IMR-90 (cell line): ENCODE measurements around the gene UBR4. TPM values are rescaled to one million over a fixed set of nuclear protein-coding genes. Genes with fewer than 3 reads are reported as not detected.

Source experiments
- ATAC-seq: fragments of 200-7000 bp; cut with Tn5 transposase; 2 replicates; pipeline ENCODE4 v1.9.1; 2020; ENCODE audit warnings: low read depth, mild to moderate bottlenecking, moderate library complexity
- BruUV-seq: library from RNA; stranded (reverse); fragments of 400-500 nt; replicated peaks from 2 replicates; lab custom pipeline; 2021; lab: Mats Ljungman, UMichigan
- CTCF ChIA-PET: fragments of 300-600 bp; formaldehyde crosslinking; extraction: SDS; loops from one replicate; lab custom pipeline; 2021; ENCODE audit warnings: antibody characterized with exemption; lab: Yijun Ruan, JAX
- POLR2A ChIA-PET: fragments of 300-600 bp; sonication (Branson Sonifier 250); formaldehyde crosslinking; loops from one replicate; lab custom pipeline; 2022; ENCODE audit warnings: antibody characterized with exemption; ENCODE audit not compliant: unreplicated experiment; lab: Charles Lee
- DNase-seq: peaks from one replicate; pipeline ENCODE4 v3.0.0; 2013
- H2AFZ ChIP-seq: replicated peaks from 2 replicates; pipeline ENCODE3; 2013; ENCODE audit warnings: low read length, mild to moderate bottlenecking; ENCODE audit not compliant: poor library complexity
- H2AK5ac ChIP-seq: 2 replicates; pipeline ENCODE4 v1.6.1; 2013; ENCODE audit warnings: low read depth, low read length, inconsistent platforms
- H2AK9ac ChIP-seq: replicated peaks from 2 replicates; pipeline ENCODE3; 2013; ENCODE audit warnings: mild to moderate bottlenecking, low read depth, low read length, moderate library complexity; ENCODE audit not compliant: poor library complexity
- H2BK120ac ChIP-seq: 2 replicates; pipeline ENCODE4 v1.6.1; 2013; ENCODE audit warnings: low read depth, low read length, inconsistent platforms
- H2BK15ac ChIP-seq: 3 replicates; pipeline ENCODE4 v1.6.1; 2013; ENCODE audit warnings: low read depth, low read length, inconsistent platforms
- H2BK20ac ChIP-seq: 2 replicates; pipeline ENCODE4 v1.6.1; 2013; ENCODE audit warnings: low read depth, mild to moderate bottlenecking, inconsistent platforms, low read length, moderate library complexity
- H2BK5ac ChIP-seq: 2 replicates; pipeline ENCODE4 v1.6.1; 2013; ENCODE audit warnings: mild to moderate bottlenecking, low read depth, low read length, inconsistent platforms; ENCODE audit not compliant: poor library complexity, severe bottlenecking
- H3K14ac ChIP-seq: replicated peaks from 2 replicates; pipeline ENCODE4 v1.6.1; 2013; ENCODE audit warnings: low read depth, low read length, inconsistent platforms
- H3K18ac ChIP-seq: 2 replicates; pipeline ENCODE4 v1.6.1; 2013; ENCODE audit warnings: low read depth, low read length, control low read depth
- H3K23ac ChIP-seq: 2 replicates; pipeline ENCODE4 v1.6.1; 2013; ENCODE audit warnings: low read depth, low read length, inconsistent platforms
- H3K27ac ChIP-seq: 2 replicates; pipeline ENCODE4 v1.5.1; 2013; ENCODE audit warnings: mild to moderate bottlenecking, control low read depth, low read length; ENCODE audit not compliant: insufficient read depth
- H3K27me3 ChIP-seq: 2 replicates; pipeline ENCODE4 v1.6.1; 2013; ENCODE audit warnings: low read length; ENCODE audit not compliant: control insufficient read depth, insufficient read depth
- H3K36me3 ChIP-seq: 2 replicates; pipeline ENCODE4 v1.6.1; 2013; ENCODE audit warnings: low read length, mixed read lengths; ENCODE audit not compliant: control insufficient read depth, insufficient read depth
- H3K4ac ChIP-seq: 2 replicates; pipeline ENCODE4 v1.6.1; 2013; ENCODE audit warnings: low read depth, low read length, inconsistent platforms
- H3K4me1 ChIP-seq: 2 replicates; pipeline ENCODE4 v1.6.1; 2013; ENCODE audit warnings: low read length, mixed read lengths; ENCODE audit not compliant: control insufficient read depth, insufficient read depth
- H3K4me2 ChIP-seq: 2 replicates; pipeline ENCODE4 v1.6.1; 2013; ENCODE audit warnings: low read depth, mild to moderate bottlenecking, control low read depth, low read length, moderate library complexity
- H3K4me3 ChIP-seq: 2 replicates; pipeline ENCODE4 v1.5.1; 2013; ENCODE audit warnings: low read depth, mild to moderate bottlenecking, control low read depth, low read length, moderate library complexity; ENCODE audit not compliant: insufficient read depth
- H3K56ac ChIP-seq: 2 replicates; pipeline ENCODE4 v1.6.1; 2013; ENCODE audit warnings: low read length, inconsistent platforms; ENCODE audit not compliant: insufficient read depth; ENCODE audit errors: extremely low read depth
- H3K79me1 ChIP-seq, 2 experiments: 2 replicates each; pipeline ENCODE4 v1.6.1; 2013; ENCODE audit warnings: low read length in 2 of 2, inconsistent platforms in 1 of 2, low read depth in 1 of 2
- H3K9ac ChIP-seq: 2 replicates; pipeline ENCODE4 v1.6.1; 2013; ENCODE audit warnings: low read depth, low read length, control low read depth
- H3K9me1 ChIP-seq: 2 replicates; pipeline ENCODE4 v1.6.1; 2013; ENCODE audit warnings: low read length, inconsistent platforms; ENCODE audit not compliant: insufficient read depth
- H3K9me3 ChIP-seq: 2 replicates; pipeline ENCODE4 v1.6.1; 2013; ENCODE audit warnings: low read length; ENCODE audit not compliant: control insufficient read depth, insufficient read depth
- H4K20me1 ChIP-seq: 2 replicates; pipeline ENCODE4 v1.6.1; 2013; ENCODE audit warnings: low read length, inconsistent platforms; ENCODE audit not compliant: insufficient read depth
- H4K5ac ChIP-seq: 2 replicates; pipeline ENCODE4 v1.6.1; 2013; ENCODE audit warnings: mild to moderate bottlenecking, low read depth, low read length, control low read depth
- H4K8ac ChIP-seq, 2 experiments: 2 replicates each; pipeline ENCODE4 v1.6.1; 2013; ENCODE audit warnings: low read depth in 2 of 2, low read length in 2 of 2, control low read depth in 1 of 2, inconsistent platforms in 1 of 2
- H4K91ac ChIP-seq: 2 replicates; pipeline ENCODE4 v1.6.1; 2013; ENCODE audit warnings: low read depth, low read length, inconsistent platforms; ENCODE audit not compliant: insufficient read depth
- BHLHE40 ChIP-seq: fragments of 150-350 bp; IDR thresholded peaks from 2 replicates; pipeline ENCODE4 v1.6.1; 2016; ENCODE audit warnings: mild to moderate bottlenecking, low read depth, low read length
- CEBPB ChIP-seq: IDR thresholded peaks from 2 replicates; pipeline ENCODE4 v1.6.1; 2012; ENCODE audit warnings: low read depth, low read length, improper control_type of control experiment
- CHD1 ChIP-seq: IDR thresholded peaks from 2 replicates; pipeline ENCODE4 v1.6.1; 2012; ENCODE audit warnings: low read depth, low read length, improper control_type of control experiment
- CTCF ChIP-seq: conservative IDR thresholded peaks from 2 replicates; pipeline ENCODE4 v1.5.1; 2012; ENCODE audit warnings: mild to moderate bottlenecking, low read depth, low read length, improper control_type of control experiment
- ELK1 ChIP-seq: fragments of 150-350 bp; IDR thresholded peaks from 2 replicates; pipeline ENCODE4 v1.6.1; 2016; ENCODE audit warnings: low read depth, mild to moderate bottlenecking, low read length, moderate library complexity, borderline replicate concordance
- FOS ChIP-seq: fragments of 150-350 bp; IDR thresholded peaks from 2 replicates; pipeline ENCODE4 v1.6.1; 2016; ENCODE audit warnings: low read depth, low read length
- MAFK ChIP-seq: IDR thresholded peaks from 2 replicates; pipeline ENCODE4 v1.6.1; 2012; ENCODE audit warnings: low read depth, low read length, improper control_type of control experiment
- MAZ ChIP-seq: IDR thresholded peaks from 2 replicates; pipeline ENCODE4 v1.6.1; 2012; ENCODE audit warnings: low read depth, mild to moderate bottlenecking, low read length, improper control_type of control experiment, moderate library complexity, borderline replicate concordance
- MXI1 ChIP-seq: IDR thresholded peaks from 2 replicates; pipeline ENCODE4 v1.6.1; 2012; ENCODE audit warnings: low read depth, mild to moderate bottlenecking, low read length, moderate library complexity, borderline replicate concordance
- RAD21 ChIP-seq: IDR thresholded peaks from 2 replicates; pipeline ENCODE4 v1.6.1; 2012; ENCODE audit warnings: low read length, improper control_type of control experiment
- RCOR1 ChIP-seq: IDR thresholded peaks from 2 replicates; pipeline ENCODE4 v1.6.1; 2012; ENCODE audit warnings: mild to moderate bottlenecking, low read length, improper control_type of control experiment; ENCODE audit not compliant: insufficient replicate concordance
- RFX5 ChIP-seq: IDR thresholded peaks from 2 replicates; pipeline ENCODE4 v1.8.0; 2012; ENCODE audit warnings: low read depth, mild to moderate bottlenecking, low read length, moderate library complexity
- SMC3 ChIP-seq: fragments of 150-350 bp; IDR thresholded peaks from 2 replicates; pipeline ENCODE4 v1.6.1; 2016; ENCODE audit warnings: low read depth, mild to moderate bottlenecking, antibody characterized with exemption, low read length, moderate library complexity
- WGBS, 2 experiments: methylation state at CpG; one replicate each; pipeline versions ENCODE4 v1.1.5 to v1.1.7; 2013; ENCODE audit warnings: missing lambda C conversion rate in 2 of 2; ENCODE audit not compliant: insufficient read length in 1 of 2; ENCODE audit errors: extremely low coverage in 2 of 2; 5-methylcytosine and 5-hydroxymethylcytosine counted together
- dilution Hi-C: fragments of 300-500 bp; cut with HindIII; formaldehyde crosslinking; loops from one replicate; pipeline ENCODE4 v1.14.3; 2018; ENCODE audit warnings: low sequenced_read_pairs; ENCODE audit not compliant: unreplicated experiment
- in situ Hi-C: fragments of 300-500 bp; cut with MboI; formaldehyde crosslinking; loops from 3 replicates; pipeline ENCODE4 v1.14.3; 2019; ENCODE audit warnings: low sequenced_read_pairs, inconsistent platforms, mixed read lengths
- intact Hi-C: fragments of 100-400 bp; cut with micrococcal nuclease; formaldehyde crosslinking; loops from 2 replicates; pipeline ENCODE4 v1.10.0; 2022
- polyA plus RNA-seq, 3 experiments: library from polyadenylated mRNA; depleted of rRNA; stranded (reverse); fragments of >200 nt; gene quantifications; 2 replicates each; pipeline ENCODE4 v1.2.3, GENCODE V29; 2012; ENCODE audit warnings: low replicate concordance in 1 of 3
- total RNA-seq: library from RNA; depleted of rRNA; stranded (reverse); fragments of >200 nt; gene quantifications from 2 replicates; pipeline ENCODE4 v1.2.3, GENCODE V29; 2012
- TF ChIP-seq, protein P1 (sequence below): fragments of 150-350 bp; IDR thresholded peaks from 2 replicates; pipeline ENCODE4 v1.6.1; 2017; ENCODE audit warnings: mild to moderate bottlenecking, antibody characterized with exemption, low read length, low read depth

UBR4 gene
- total and polyA plus RNA-seq, 2 of the 4 experiments (the other 2 are of a cell fraction): 87.8 to 121 TPM

DNA sequence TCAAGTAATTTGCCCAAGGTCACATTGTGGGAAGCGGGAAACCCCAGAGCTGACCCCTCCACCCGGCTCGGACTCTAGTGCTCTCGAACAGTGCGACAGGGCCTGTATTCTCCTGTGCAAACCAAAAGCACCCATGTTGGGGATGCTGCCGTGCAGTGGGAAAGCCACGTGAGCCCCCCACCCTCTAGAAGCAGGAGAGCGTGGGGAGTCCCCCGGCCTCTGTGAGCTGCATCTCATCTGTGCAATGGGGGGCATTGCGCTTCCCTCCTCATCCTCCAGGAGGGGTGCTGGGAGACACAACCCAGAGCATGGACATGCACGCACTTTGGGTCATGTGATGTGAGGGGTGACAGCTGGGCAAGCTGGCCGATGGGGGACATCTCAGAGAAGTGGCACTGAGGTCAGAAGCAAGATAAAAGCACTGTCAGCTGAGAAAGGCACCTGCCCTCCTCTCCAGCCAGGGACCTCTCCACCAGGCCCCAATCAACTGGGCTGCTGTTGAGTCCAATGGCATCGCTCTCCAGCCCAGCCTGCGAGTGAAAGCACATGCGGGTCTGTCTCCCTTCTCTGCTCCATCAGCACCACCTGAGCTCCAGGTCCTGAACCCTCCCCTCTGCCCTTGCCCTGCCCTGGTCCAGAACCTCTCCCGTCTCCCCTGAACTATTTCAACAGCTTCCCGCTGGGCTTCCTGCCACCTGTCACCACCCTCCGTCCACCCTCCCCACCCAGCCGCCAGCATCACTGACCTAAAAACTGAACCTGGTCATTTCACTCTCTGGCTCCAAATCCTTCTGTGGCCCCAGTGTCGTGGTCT lies 177.2 kb downstream of the UBR4 start:
- TF ChIP-seq RCOR1 (no peak), MAFK (no peak), RFX5 (no peak), MXI1 (no peak), MAZ (no peak), FOS (no peak), CTCF (no peak), BHLHE40 (no peak), CEBPB (no peak), RAD21 (no peak), CHD1 (no peak), ELK1 (no peak), SMC3 (no peak)
- TF ChIP-seq, protein P1, sequence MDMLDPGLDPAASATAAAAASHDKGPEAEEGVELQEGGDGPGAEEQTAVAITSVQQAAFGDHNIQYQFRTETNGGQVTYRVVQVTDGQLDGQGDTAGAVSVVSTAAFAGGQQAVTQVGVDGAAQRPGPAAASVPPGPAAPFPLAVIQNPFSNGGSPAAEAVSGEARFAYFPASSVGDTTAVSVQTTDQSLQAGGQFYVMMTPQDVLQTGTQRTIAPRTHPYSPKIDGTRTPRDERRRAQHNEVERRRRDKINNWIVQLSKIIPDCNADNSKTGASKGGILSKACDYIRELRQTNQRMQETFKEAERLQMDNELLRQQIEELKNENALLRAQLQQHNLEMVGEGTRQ: no peak
- Histone ChIP-seq H2AFZ (no peak overlapping the region), H3K27me3 (peaks cover 28% of the 10 kb centered on the region), H4K20me1 (no peaks in the 10 kb centered on the region), H3K9me1 (peaks cover 5% of the 10 kb centered on the region), H3K23ac (no peak overlapping the region), H3K4me3 (no peak overlapping the region), H4K91ac (0 out of 2 replicates have a peak overlapping the region, but pooled peaks have one; percentile 45), H2AK5ac (peak overlapping the region; percentile 95), H4K5ac (no peak overlapping the region), H3K18ac (no peak overlapping the region), H2BK15ac (peak overlapping the region; percentile 94; the same call in 2 of the 3 replicates), H3K79me1 (no peaks in the 10 kb centered on the region), H3K4ac (peak overlapping the region; percentile 82; the same call in 1 of the 2 replicates), H3K4me2 (no peak overlapping the region), H2BK5ac (no peak overlapping the region), H2BK20ac (peak overlapping the region; percentile 78; the same call in 1 of the 2 replicates), H3K27ac (no peak overlapping the region), H2AK9ac (peak overlapping the region; percentile 92), H3K9ac (no peak overlapping the region), H4K8ac (no peak overlapping the region), H3K14ac (peak overlapping the region; percentile 66; the same call in 1 of the 2 replicates), H3K9me3 (no peaks in the 10 kb centered on the region), H3K36me3 (no peaks in the 10 kb centered on the region), H3K4me1 (peaks cover 2% of the 10 kb centered on the region; the same call in 1 of the 2 replicates), H2BK120ac (peak overlapping the region; percentile 93; the same call in 1 of the 2 replicates), H3K56ac (no peak overlapping the region)
- BruUV-seq: no TSS peak
- dilution Hi-C loops (no loop called here), intact Hi-C loops (no loop called here), in situ Hi-C loops (no loop called here)
- no peak for ATAC-seq
- 98% methylated on average over 8 of the region's 20 CpGs; no CpG with 5 or more reads in 1 of the 2 experiments for WGBS, 2 experiments
- ChIA-PET CTCF (no interaction called here), POLR2A (no interaction called here)
- no peak for DNase-seq
